8988T (cell line): ENCODE measurements around the gene SIX2.

Source experiments
- DNase-seq: peaks from one replicate; pipeline ENCODE4 v3.0.0; 2011

SIX2 gene

DNA sequence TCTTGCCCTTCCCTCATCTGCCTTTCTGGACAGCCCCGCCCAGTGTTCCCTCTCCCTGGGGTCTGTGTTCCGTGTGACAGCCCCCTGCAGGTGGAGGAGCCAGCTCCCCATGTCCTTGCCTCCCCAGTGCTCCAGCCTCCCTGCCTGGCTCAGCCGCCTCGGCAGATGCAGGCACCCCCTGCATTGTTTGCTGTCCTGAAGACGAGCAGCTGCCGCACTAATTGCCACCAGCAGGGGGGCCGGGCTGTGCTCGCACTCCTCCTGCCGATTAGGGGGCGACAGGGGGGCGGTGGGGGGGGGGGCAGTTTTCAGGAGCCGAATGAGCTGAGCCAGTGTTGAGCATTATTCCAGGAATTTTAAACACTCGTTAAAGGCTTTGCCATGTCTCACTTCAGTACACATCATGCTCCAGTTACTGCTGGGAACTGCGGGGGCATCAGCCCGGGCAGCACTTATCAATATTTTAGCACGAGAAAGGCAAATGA is 44.5 kb downstream of the SIX2 start:
- no peak for DNase-seq

DNA sequence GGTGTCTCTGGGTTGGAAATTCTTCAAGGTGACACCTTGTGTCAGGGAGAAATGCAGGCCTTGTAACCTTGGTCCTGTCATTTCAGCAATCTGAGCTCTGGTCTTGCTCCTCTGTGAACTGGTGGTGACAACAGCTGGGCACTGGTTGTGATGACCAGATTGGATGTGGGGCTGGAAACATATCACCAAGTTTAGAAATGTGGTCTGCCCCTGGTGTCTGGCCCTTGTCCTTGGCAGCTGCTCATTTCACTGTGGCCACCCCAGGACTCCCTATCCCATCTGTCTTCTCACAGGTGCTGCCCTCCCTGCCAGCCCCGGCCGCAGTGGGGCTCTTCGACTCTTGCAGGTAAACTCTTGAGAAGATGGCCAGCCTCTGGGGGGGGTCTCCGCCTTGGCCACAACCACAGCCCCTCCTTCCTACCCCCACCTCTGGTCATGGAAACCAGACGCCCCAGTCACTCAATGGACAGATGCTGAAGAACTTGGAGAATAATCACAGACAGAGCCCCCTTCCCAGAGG is 47.0 kb downstream of the SIX2 start:
- no peak for DNase-seq

DNA sequence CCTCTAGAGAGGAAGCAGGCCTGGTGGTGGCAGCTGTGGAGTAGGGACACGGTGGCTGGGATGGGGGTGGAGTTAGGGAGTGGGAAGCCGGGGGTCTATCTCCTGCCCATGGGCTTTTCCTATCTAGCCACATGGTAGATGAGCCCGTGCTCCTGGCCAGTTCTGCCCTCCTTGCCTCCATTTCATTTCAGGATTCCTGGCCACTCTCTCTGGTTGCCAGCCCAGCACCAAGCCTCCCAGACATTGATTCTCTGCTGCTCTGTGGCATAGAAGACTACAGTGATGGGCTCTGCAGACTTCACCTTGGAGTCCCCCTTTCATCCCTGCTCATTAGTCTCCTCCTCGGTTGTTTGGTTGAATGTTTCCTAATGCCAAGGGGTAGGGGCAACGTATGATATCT is 48.4 kb downstream of the SIX2 start:
- no peak for DNase-seq

DNA sequence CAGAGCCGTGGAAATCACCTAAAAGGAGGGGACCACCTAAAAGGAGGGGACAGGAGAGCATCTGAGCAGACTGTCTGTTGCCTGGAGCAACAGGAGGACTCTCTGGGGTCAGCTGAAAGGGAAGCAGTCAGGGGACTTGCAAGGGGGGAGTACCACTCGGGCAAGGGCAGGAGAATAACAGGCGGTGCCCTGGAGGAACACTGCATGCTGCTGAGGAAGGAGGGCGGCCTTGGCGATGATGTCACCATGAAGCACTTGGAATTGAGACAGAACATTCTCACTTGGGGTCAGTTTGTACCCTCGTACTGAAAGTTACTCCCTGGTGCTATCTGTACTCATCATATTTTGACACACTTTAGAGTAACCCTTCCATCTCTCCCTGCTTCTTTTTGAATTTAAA is 49.4 kb downstream of the SIX2 start:
- no peak for DNase-seq

DNA sequence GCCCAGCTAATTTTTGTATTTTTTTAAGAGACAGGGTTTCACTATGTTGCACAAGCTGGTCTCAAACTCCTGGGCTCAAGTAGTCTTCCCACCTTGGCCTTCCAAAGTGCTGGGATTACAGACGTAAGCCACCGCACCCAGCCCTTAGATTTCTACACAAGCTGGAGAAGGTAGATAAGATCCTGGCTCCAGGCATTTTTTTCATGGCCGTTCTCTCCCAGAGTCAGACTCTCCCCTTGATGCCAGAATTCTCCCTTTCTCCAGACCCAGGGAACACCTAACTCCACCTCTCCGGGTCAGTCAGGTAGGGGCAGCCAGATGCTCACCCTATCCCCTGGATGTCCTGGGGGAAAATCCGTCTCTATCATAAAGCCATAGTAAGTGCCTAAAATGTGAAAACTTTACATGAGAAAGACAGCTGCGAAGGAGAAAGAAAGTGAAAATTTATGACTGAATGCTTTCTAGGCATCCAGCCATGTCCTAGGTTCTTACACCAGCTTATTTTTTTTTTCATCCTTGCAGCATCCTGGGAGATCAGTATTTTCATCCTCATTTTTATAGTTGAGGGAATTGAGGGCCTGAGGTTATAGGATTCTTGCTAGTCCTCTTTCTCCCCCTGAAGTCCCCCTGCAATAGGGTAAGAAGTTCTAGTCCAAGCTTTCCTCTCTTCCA is 51.5 kb downstream of the SIX2 start:
- DNase-seq = no peak

DNA sequence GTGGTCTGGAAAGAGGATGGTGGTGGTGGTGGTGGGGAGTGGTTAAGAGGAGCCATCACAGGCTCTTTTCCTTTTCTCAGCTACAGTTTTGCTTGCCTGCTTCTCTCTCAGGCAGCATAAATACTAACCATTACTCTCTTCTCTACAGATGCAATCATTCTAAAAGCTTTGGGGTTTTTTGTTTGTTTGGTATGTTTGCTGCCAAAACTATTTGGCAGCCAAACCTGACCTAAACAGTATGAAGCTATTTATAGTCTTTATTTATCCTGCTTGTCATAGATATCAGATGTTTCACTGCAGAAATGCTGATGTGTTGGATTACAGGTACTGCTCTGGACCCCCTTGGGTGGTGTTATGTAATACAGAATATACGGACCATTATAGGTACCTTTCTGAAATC is 52.4 kb downstream of the SIX2 start:
- DNase-seq = no peak

DNA sequence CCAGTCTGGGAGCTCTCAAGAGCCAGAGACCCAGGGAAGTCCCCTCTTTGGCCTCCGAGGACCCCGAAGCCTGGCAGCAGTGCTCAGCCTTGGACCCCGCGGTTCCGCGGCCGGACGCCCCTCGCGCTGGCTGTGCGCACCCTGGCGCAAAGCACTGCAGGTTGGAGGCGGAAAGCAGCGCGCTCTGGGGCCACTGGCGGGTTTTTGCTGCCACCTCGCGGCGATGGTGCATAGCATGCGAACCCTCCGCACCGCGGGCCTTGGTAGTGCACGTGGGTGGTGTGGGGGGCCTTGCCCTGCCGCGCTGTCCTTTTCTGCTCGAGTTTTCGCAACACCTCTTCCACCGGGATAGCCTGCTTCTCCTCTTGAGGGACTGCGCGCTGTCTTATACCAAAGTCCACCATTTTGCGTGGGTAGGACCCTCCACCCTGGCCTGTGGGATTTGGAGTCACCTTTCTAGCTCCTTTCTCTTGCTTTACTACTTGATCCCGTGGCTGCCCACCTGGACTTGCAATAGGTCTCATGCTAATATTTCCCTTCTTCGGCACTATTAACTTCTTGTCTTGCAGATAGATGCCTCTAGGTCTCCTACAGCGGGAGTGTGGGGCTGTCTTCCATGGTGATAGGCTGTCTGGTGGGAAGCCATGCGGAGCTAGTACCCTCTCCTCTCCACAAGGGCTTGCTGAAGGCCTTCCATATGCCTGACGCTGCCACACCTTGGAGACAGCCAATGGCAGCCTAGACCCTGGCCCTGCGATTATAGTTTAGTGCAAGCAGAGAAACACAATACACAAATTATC is 53.5 kb downstream of the SIX2 start:
- DNase-seq = peak; percentile 95
